SK-N-SH treated with all-trans-retinoic acid at 6 μM for 48 hours (cell line): ENCODE results near the gene ACP1.

ENCODE experiments used
- RARB ChIP-seq: fragments of 250-450 bp; sonication (Bioruptor Pico); IDR thresholded peaks from 2 replicates; pipeline ENCODE4 v1.8.0; 2021; ENCODE audit warnings: mild to moderate bottlenecking, moderate library complexity
- ZNF8 ChIP-seq: fragments of 450-650 bp; formaldehyde crosslinking; IDR thresholded peaks from 2 replicates; pipeline ENCODE4 v1.5.0; 2020; ENCODE audit warnings: mild to moderate bottlenecking, moderate library complexity

DNA sequence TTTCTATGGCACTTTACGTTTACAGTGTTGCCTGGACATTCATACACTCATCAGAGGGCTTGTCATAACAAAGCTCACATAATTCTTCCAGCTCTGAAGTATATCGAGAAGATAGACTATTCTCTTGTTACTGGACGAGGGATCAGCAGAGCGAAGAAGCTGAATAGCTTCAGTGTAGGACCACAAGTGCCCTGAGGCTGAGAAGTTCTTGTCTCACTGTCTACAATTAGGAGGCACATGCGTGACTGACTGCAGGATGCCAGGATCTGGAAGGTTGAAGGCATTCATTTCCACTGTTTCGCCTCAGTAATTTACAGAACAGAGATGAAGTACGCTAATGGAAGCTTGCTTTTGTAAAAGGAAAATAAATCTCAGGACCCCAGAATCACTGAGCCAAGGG is 10.5 kb upstream of the ACP1 start:
- TF ChIP-seq ZNF8: no peak
- TF ChIP-seq RARB: no peak
